ENCODE results near the gene ZRANB3. TPM values are rescaled to one million over a fixed set of nuclear protein-coding genes. Genes with fewer than 3 reads are reported as not detected.

Gene ZRANB3
- total RNA-seq, 2 donors from 2014 or later, result 8.6 to 20.0 TPM

- H3K9me3 Mint-ChIP-seq, result peaks cover 6% of the 10 kb centered on the region
- no peak overlapping the region for H3K27ac Mint-ChIP-seq
- peaks cover 32% of the 10 kb centered on the region for H3K36me3 Mint-ChIP-seq (ENCODE audit: low read depth)
- no peaks in the 10 kb centered on the region for H3K27me3 Mint-ChIP-seq
- H3K4me1 Mint-ChIP-seq, result no peaks in the 10 kb centered on the region
- H3K4me3 Mint-ChIP-seq, result no peak overlapping the region
- ATAC-seq (replicated peaks), result no peak
Observed at GRCh38 chr2:135179689-135180088, 351.3 kb downstream of the ZRANB3 start.

GRCh38 chr2:135175177-135175576 lies 355.8 kb downstream of the ZRANB3 start:
- Mint-ChIP-seq H3K27me3 (no peaks in the 10 kb centered on the region), H3K27ac (no peak overlapping the region), H3K9me3 (peaks cover 6% of the 10 kb centered on the region), H3K36me3 (ENCODE audit: low read depth) (peaks cover 74% of the 10 kb centered on the region), H3K4me1 (no peaks in the 10 kb centered on the region), H3K4me3 (no peak overlapping the region)
- ATAC-seq (replicated peaks), result no peak

- no peak overlapping the region for H3K4me3 Mint-ChIP-seq
- no peaks in the 10 kb centered on the region for H3K27me3 Mint-ChIP-seq
- no peaks in the 10 kb centered on the region for H3K4me1 Mint-ChIP-seq
- ATAC-seq (replicated peaks), result no peak
- peaks cover 6% of the 10 kb centered on the region for H3K9me3 Mint-ChIP-seq
- H3K36me3 Mint-ChIP-seq (ENCODE audit: low read depth), result peaks cover 79% of the 10 kb centered on the region
- no peak overlapping the region for H3K27ac Mint-ChIP-seq
Observed at GRCh38 chr2:135174810-135175093, 356.3 kb downstream of the ZRANB3 start.

DNA sequence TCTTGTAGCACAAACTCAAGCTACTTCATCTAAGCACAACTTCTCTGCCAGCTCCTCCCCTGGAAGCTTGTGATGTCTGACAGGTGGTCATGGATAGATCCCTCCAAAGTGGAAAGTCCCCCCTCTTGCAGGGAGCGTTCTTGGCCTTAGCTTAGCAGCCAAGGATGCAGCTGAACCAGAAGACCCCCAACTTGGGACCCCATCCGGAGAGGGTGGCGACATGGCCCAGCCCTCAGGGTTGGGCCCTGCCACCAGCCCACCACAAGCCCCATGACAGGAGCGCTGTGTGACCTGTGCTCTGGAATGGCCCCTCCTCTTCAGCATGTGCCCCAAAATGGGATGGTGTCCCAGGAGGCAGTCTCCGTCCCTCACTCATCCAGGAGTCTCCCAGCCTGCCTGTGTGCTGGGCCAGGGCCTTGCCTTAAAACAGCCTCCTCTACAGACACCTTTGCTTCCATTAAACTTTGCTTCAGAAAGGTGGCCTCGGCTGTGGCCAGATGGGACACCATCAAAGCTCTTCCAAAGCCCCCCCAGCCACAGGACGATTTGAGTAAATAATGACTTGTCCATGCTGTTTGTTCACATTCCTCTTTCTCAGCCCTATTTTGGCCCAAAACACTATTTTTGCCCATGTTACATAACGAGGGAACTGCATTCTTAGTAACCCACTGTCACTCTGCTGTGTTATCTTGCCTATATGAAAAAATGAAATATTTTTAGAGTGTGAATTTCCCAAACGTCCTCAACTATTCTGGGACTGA lies 356.8 kb downstream of the ZRANB3 start:
- Mint-ChIP-seq H3K36me3 (ENCODE audit: low read depth) (peaks cover 84% of the 10 kb centered on the region), H3K4me1 (no peaks in the 10 kb centered on the region), H3K27me3 (no peaks in the 10 kb centered on the region), H3K4me3 (no peak overlapping the region), H3K27ac (no peak overlapping the region), H3K9me3 (peaks cover 6% of the 10 kb centered on the region)
- no peak for ATAC-seq (replicated peaks)

- Mint-ChIP-seq H3K4me3 (no peak overlapping the region), H3K27ac (peak overlapping the region; percentile 51), H3K9me3 (no peaks in the 10 kb centered on the region), H3K36me3 (ENCODE audit: low read depth) (peaks cover 93% of the 10 kb centered on the region), H3K27me3 (no peaks in the 10 kb centered on the region), H3K4me1 (no peaks in the 10 kb centered on the region)
- peak; percentile 42 for ATAC-seq (replicated peaks)
Observed at GRCh38 chr2:135169900-135170753, 360.9 kb downstream of the ZRANB3 start.

- Mint-ChIP-seq H3K36me3 (ENCODE audit: low read depth) (peaks cover 96% of the 10 kb centered on the region), H3K27me3 (no peaks in the 10 kb centered on the region), H3K9me3 (no peaks in the 10 kb centered on the region), H3K27ac (no peak overlapping the region), H3K4me3 (no peak overlapping the region), H3K4me1 (no peaks in the 10 kb centered on the region)
- no peak for ATAC-seq (replicated peaks)
Observed at GRCh38 chr2:135168204-135168856, 362.7 kb downstream of the ZRANB3 start.

GRCh38 chr2:135167273-135167672 lies 363.7 kb downstream of the ZRANB3 start:
- H3K4me1 Mint-ChIP-seq, result no peaks in the 10 kb centered on the region
- H3K27ac Mint-ChIP-seq, result no peak overlapping the region
- no peaks in the 10 kb centered on the region for H3K9me3 Mint-ChIP-seq
- no peaks in the 10 kb centered on the region for H3K27me3 Mint-ChIP-seq
- no peak for ATAC-seq (replicated peaks)
- H3K4me3 Mint-ChIP-seq, result no peak overlapping the region
- peaks cover 96% of the 10 kb centered on the region for H3K36me3 Mint-ChIP-seq (ENCODE audit: low read depth)

DNA sequence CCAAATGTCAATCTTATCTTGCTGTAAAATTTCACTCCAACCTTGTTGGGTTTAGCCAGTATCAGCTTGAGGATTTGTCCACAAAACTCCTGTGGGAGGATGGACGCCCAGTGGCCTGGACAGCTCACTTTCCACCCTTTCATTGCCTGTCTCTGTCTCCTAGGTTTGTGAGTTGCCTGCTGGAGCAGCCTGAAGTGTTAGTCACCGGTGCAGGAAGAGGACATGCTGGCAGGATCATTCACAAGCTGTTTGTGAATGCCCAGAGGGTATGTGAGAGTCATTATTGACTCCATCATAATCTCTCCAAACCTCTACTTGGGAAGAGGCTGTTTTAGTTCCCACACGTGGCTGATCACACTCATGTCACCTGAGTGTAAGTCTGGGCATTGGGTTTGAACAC lies 366.6 kb downstream of the ZRANB3 start:
- Mint-ChIP-seq H3K27ac (no peak overlapping the region), H3K4me1 (no peaks in the 10 kb centered on the region), H3K27me3 (no peaks in the 10 kb centered on the region), H3K4me3 (no peak overlapping the region), H3K36me3 (ENCODE audit: low read depth) (peaks cover 84% of the 10 kb centered on the region), H3K9me3 (no peaks in the 10 kb centered on the region)
- no peak for ATAC-seq (replicated peaks)

GRCh38 chr2:135163901-135164300 lies 367.1 kb downstream of the ZRANB3 start:
- Mint-ChIP-seq H3K9me3 (no peaks in the 10 kb centered on the region), H3K27ac (no peak overlapping the region)

GRCh38 chr2:135163306-135163705 lies 367.7 kb downstream of the ZRANB3 start:
- peaks cover 84% of the 10 kb centered on the region for H3K36me3 Mint-ChIP-seq (ENCODE audit: low read depth)
- no peaks in the 10 kb centered on the region for H3K9me3 Mint-ChIP-seq
- no peak for ATAC-seq (replicated peaks)
- no peaks in the 10 kb centered on the region for H3K27me3 Mint-ChIP-seq
- no peak overlapping the region for H3K27ac Mint-ChIP-seq
- H3K4me1 Mint-ChIP-seq, result no peaks in the 10 kb centered on the region
- H3K4me3 Mint-ChIP-seq, result no peak overlapping the region

More at GRCh38 chr2:135163901-135164300, 367.1 kb downstream of the ZRANB3 start:
- Mint-ChIP-seq H3K27me3 (no peaks in the 10 kb centered on the region), H3K36me3 (ENCODE audit: low read depth) (peaks cover 84% of the 10 kb centered on the region), H3K4me3 (no peak overlapping the region), H3K4me1 (no peaks in the 10 kb centered on the region)
- ATAC-seq (replicated peaks), result no peak

DNA sequence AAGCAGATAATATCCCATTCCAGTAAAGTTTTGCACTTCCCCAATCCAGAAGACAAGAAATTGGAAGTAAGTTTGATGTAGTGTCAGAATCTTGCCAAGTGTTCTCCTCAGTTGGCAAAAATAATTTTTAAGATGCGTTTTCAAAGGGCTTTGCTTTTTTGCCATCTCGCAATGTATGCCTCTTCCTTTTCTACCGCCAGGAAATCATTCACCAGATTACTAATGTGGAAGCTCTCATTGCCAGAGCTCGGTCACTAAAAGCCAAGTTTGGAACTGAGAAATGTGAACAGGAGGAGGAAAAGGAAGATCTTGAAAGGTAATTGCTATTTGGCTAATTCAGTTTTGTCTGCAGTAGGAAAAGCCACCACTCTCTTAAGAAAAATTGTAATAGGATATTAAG lies 368.2 kb downstream of the ZRANB3 start:
- Mint-ChIP-seq H3K27ac (no peak overlapping the region), H3K9me3 (no peaks in the 10 kb centered on the region), H3K4me1 (no peaks in the 10 kb centered on the region), H3K36me3 (ENCODE audit: low read depth) (peaks cover 84% of the 10 kb centered on the region), H3K4me3 (no peak overlapping the region), H3K27me3 (no peaks in the 10 kb centered on the region)
- no peak for ATAC-seq (replicated peaks)

DNA sequence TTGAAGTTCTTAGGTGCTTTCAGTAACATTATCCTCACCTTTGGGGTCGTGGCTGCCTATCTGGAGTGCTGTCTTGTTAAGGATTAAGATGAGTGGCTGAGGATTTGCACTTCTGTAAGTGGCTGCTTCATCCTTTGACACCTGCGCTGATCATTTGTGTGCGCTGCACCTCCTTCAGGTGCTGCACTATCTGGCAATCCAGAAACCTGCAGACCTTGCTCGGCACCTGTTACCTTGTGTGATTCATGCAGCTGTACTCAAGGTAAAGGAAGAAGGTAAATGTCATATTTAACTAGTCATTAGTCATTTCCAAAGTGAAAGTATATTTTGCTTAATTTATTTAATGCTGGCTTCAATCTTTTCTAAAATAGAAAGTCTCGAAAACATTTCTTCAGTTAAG lies 368.6 kb downstream of the ZRANB3 start:
- no peaks in the 10 kb centered on the region for H3K27me3 Mint-ChIP-seq
- no peaks in the 10 kb centered on the region for H3K4me1 Mint-ChIP-seq
- H3K9me3 Mint-ChIP-seq, result no peaks in the 10 kb centered on the region
- H3K36me3 Mint-ChIP-seq (ENCODE audit: low read depth), result peaks cover 84% of the 10 kb centered on the region
- H3K27ac Mint-ChIP-seq, result no peak overlapping the region
- no peak overlapping the region for H3K4me3 Mint-ChIP-seq
- no peak for ATAC-seq (replicated peaks)

- no peak for ATAC-seq (replicated peaks)
- peaks cover 88% of the 10 kb centered on the region for H3K36me3 Mint-ChIP-seq (ENCODE audit: low read depth)
- no peak overlapping the region for H3K4me3 Mint-ChIP-seq
- H3K27ac Mint-ChIP-seq, result no peak overlapping the region
- no peaks in the 10 kb centered on the region for H3K27me3 Mint-ChIP-seq
- H3K4me1 Mint-ChIP-seq, result peaks cover 16% of the 10 kb centered on the region
- no peaks in the 10 kb centered on the region for H3K9me3 Mint-ChIP-seq
Observed at GRCh38 chr2:135159191-135159590, 371.8 kb downstream of the ZRANB3 start.

DNA sequence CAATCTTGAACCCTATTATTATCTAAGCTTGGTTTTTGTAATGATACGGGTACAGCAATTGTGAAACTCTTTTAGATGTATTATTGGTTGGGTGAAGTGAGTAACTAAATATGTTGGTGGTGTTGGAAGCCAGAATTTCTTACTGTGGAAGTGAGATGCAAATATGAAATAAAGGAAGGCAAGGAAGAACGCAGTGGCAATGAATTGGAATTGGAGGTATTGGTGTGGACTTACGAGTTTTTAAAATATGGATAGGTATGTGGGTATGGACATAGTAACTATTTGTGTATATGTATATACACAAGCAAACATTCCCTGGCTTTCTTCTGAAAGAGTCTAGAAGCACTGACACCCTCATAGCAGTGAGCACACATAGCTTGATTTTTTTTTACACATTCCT lies 373.2 kb downstream of the ZRANB3 start:
- no peak for ATAC-seq (replicated peaks)
- Mint-ChIP-seq H3K4me3 (no peak overlapping the region), H3K36me3 (ENCODE audit: low read depth) (peaks cover 85% of the 10 kb centered on the region)

DNA sequence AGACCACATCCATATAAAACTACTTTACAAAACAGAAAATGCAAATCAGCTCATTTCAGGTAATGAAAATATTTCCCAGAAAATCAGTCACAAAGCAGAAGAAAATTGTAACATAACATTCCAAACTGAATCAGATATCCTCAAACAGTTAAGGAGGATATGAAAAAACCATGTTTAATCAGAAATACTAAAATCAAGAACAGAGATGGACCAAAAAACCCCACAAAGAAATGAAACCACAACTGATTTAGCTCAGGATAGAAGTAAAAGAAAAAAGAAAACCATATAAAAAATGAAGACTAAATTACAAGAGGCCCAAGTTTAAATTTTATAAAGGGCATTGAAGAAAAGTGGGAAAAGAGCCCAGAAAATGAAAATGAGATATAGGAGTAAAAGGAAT lies 376.1 kb downstream of the ZRANB3 start:
- Mint-ChIP-seq H3K4me3 (peak overlapping the region; percentile 12), H3K36me3 (ENCODE audit: low read depth) (peaks cover 96% of the 10 kb centered on the region), H3K27ac (peak overlapping the region; percentile 78), H3K27me3 (no peaks in the 10 kb centered on the region), H3K4me1 (peaks cover 23% of the 10 kb centered on the region), H3K9me3 (no peaks in the 10 kb centered on the region)
- peak; percentile 47 for ATAC-seq (replicated peaks)

More for the DNA sequence above, 373.2 kb downstream of the ZRANB3 start:
- no peaks in the 10 kb centered on the region for H3K27me3 Mint-ChIP-seq
- H3K4me1 Mint-ChIP-seq, result peaks cover 18% of the 10 kb centered on the region
- H3K27ac Mint-ChIP-seq, result no peak overlapping the region
- H3K9me3 Mint-ChIP-seq, result no peaks in the 10 kb centered on the region

Measured in activated T-helper 17 cell treated with anti-CD3 and anti-CD28 coated beads, Interleukin-2, amount 50 U/mL, for 72 hours (primary cell).